Midbrain (tissue), 1 donor: Measurements from ENCODE around the gene DHRS7B.

Source experiments
- DNase-seq: peaks from one replicate; lab custom pipeline; 2025; lab: John Stamatoyannopoulos, UW

Gene DHRS7B

GRCh38 chr17:21157586-21158370, 31.0 kb downstream of the DHRS7B start:
- DNase-seq, result no peak

- DNase-seq, result no peak
Observed at GRCh38 chr17:21160401-21160800, 33.6 kb downstream of the DHRS7B start.

GRCh38 chr17:21161498-21162393, 35.0 kb downstream of the DHRS7B start:
- no peak for DNase-seq

- DNase-seq, result no peak
Observed at GRCh38 chr17:21162394-21162775, 35.6 kb downstream of the DHRS7B start.

GRCh38 chr17:21163101-21163500, 36.3 kb downstream of the DHRS7B start:
- DNase-seq, result no peak

GRCh38 chr17:21164216-21164615, 37.5 kb downstream of the DHRS7B start:
- DNase-seq, result no peak

- DNase-seq, result no peak
Observed at GRCh38 chr17:21164620-21165019, 37.9 kb downstream of the DHRS7B start.

- peak; percentile 5 for DNase-seq
Observed at GRCh38 chr17:21165922-21166594, 39.3 kb downstream of the DHRS7B start.

GRCh38 chr17:21166595-21167210, 39.9 kb downstream of the DHRS7B start:
- peak; percentile 21 for DNase-seq

- DNase-seq, result no peak
Observed at GRCh38 chr17:21167303-21167702, 40.5 kb downstream of the DHRS7B start.

- no peak for DNase-seq
Observed at GRCh38 chr17:21168555-21168865, 41.7 kb downstream of the DHRS7B start.

- DNase-seq, result no peak
Observed at GRCh38 chr17:21169496-21169895, 42.7 kb downstream of the DHRS7B start.

- DNase-seq, result peak; percentile 10
Observed at GRCh38 chr17:21170809-21171208, 44.0 kb downstream of the DHRS7B start.

- DNase-seq, result no peak
Observed at GRCh38 chr17:21171309-21171922, 44.7 kb downstream of the DHRS7B start.

- DNase-seq, result no peak
Observed at GRCh38 chr17:21171970-21172510, 45.3 kb downstream of the DHRS7B start.

GRCh38 chr17:21172846-21173245, 46.1 kb downstream of the DHRS7B start:
- DNase-seq, result no peak

GRCh38 chr17:21173543-21173942, 46.8 kb downstream of the DHRS7B start:
- DNase-seq, result no peak

- no peak for DNase-seq
Observed at GRCh38 chr17:21174186-21174585, 47.4 kb downstream of the DHRS7B start.

GRCh38 chr17:21174713-21175112, 47.9 kb downstream of the DHRS7B start:
- DNase-seq, result no peak

- DNase-seq, result no peak
Observed at GRCh38 chr17:21176773-21177395, 50.1 kb downstream of the DHRS7B start.

GRCh38 chr17:21177401-21177800, 50.6 kb downstream of the DHRS7B start:
- DNase-seq, result no peak
